Left renal pelvis (tissue), 4 donors: Measurements from ENCODE around the gene TPO. TPM values are rescaled to one million over a fixed set of nuclear protein-coding genes. Genes with fewer than 3 reads are reported as not detected.
"Not testable (repeated sequence)": the region's sequence is repeated elsewhere in the genome, so short reads cannot be mapped to it uniquely, and the experiment has no call there.

Experiments used
- DNase-seq, 4 donors: peaks; one replicate each; pipeline ENCODE4 v3.0.0-alpha.2; 2013; ENCODE audit warnings: low read depth in 4 of 4, low spot score in 3 of 4
- polyA plus RNA-seq, 4 donors: library from polyadenylated mRNA; unstranded; fragments of 120-200 nt; gene quantifications; one replicate each; pipeline ENCODE4 v1.2.1, GENCODE V29; 2013; ENCODE audit not compliant: insufficient read length in 4 of 4

TPO gene
- polyA plus RNA-seq, 4 donors: 0.10 to 0.17 TPM; not detected in 2

- no peak for DNase-seq
Observed at GRCh38 chr2:1498176-1498575, 84.9 kb downstream of the TPO start.

- DNase-seq: no peak
Observed at GRCh38 chr2:1499033-1499795, 86.0 kb downstream of the TPO start.

GRCh38 chr2:1501038-1501851, 88.0 kb downstream of the TPO start:
- DNase-seq: no peak

GRCh38 chr2:1501991-1502390, 88.7 kb downstream of the TPO start:
- no peak for DNase-seq

GRCh38 chr2:1502891-1503304, 89.6 kb downstream of the TPO start:
- DNase-seq: no peak

GRCh38 chr2:1503471-1504310, 90.4 kb downstream of the TPO start:
- no peak for DNase-seq

- no peak for DNase-seq
Observed at GRCh38 chr2:1504311-1504750, 91.1 kb downstream of the TPO start.

GRCh38 chr2:1505031-1505441, 91.8 kb downstream of the TPO start:
- DNase-seq: no peak

- no peak for DNase-seq
Observed at GRCh38 chr2:1509271-1510065, 96.2 kb downstream of the TPO start.

GRCh38 chr2:1510176-1510575, 96.9 kb downstream of the TPO start:
- no peak for DNase-seq

- DNase-seq: no peak
Observed at GRCh38 chr2:1511455-1511854, 98.2 kb downstream of the TPO start.

GRCh38 chr2:1512321-1513289, 99.3 kb downstream of the TPO start:
- DNase-seq: no peak

- DNase-seq: no peak
Observed at GRCh38 chr2:1514391-1515072, 101.3 kb downstream of the TPO start.

GRCh38 chr2:1515073-1515430, 101.8 kb downstream of the TPO start:
- no peak for DNase-seq

- no peak for DNase-seq
Observed at GRCh38 chr2:1515986-1516797, 102.9 kb downstream of the TPO start.

GRCh38 chr2:1516798-1517060, 103.5 kb downstream of the TPO start:
- DNase-seq: no peak

- DNase-seq: not testable (repeated sequence)
Observed at GRCh38 chr2:1517291-1517690, 104.0 kb downstream of the TPO start.

GRCh38 chr2:1517786-1518185, 104.5 kb downstream of the TPO start:
- no peak for DNase-seq
